K562 treated with DMSO at 1 percent for 24 hours (cell line): ENCODE measurements around the gene NT5C. TPM values are rescaled to one million over a fixed set of nuclear protein-coding genes. Genes with fewer than 3 reads are reported as not detected.

Experiments used
- total RNA-seq: library from RNA; unstranded; fragments of 300-600 nt; gene quantifications from 2 replicates; pipeline ENCODE4 v1.2.3, GENCODE V29; 2022; ENCODE audit warnings: low read depth; ENCODE audit not compliant: insufficient read depth

NT5C gene
- total RNA-seq: 61.6 and 76.3 TPM in 2 replicates

DNA sequence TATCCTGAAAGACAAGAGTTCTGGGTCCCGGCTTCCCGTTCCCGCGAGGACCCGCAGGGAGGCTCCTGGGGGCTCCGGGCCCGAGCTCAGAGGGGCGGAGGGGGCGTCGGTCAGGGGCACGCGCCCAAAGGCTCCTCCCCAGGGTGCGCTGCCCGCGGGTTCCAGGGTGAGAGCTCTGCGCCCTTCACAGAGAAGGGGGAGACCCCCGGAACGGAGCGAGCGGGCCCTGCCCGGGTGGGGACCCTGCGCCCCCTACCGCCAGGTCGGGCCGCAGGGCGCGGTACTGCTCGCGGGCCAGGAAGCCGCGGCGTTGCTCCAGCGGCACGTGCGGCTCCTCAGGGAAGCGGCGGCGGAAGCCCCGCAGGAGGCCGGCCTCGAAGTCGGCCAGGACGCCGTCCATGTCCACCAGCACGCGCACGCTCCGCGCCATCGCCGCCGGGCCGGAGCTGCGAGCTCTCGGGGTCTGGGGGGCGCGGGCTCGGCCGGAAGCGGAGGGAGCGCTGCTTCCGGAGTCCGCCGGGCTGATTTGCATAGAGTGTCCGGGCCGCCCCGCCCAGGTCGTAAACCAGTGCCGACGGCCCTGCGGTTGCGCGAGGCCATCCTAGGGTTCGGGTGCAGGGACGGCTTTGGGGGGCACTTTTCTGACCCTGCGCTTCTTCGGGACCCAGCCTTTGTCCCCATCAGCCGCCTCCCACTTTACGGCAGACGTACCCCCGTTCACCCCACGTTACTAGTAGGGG lies at the start of gene NT5C:
TSS of gene NT5C (minus strand) at position 465 of the 740 bp plus-strand sequence. CDS start at position 430, 35 bp downstream.

DNA sequence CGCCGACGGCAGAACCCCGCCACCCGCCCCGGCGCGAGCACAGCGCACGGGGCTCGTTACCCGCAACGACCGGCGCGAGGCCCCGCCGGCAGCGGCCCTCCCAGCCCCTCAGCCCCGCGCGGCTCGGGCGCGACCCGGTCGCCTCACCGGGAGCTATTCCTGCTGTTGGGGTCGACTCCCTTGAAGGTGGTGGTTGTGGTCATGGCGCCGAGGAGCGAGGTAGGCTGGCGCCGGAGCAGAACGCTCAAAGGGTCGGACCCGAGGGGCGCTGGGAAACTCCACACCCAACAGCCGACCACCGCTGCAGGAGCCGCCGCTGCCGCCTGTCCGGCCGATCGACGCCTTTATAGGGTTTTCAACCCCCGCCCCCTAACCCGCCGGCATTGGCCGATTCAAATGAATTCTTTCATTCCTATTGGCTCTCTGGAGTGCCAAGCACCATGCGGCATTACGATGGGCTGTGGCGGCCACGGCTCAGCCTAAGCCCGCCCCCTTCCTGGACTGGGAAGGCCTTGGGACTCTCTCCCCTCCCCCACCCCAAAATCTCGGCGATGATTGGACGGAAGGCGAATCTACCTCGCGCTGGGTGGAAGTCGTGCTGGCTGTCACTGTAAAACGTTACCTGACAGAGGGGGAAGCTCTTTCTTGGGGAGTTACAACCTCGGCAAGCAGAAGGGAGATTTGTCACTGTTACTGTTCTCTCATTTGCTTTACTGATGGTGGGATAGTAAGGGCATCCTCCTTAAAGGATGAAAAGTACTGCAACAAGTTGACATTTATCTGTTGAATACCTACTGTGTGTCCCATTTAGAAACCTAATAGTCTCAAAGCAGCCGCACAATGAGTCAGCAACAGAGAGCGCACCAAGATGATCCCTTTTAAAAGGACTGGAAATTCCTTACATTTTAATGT lies 22.9 kb upstream of the NT5C start, which contains the start of gene JPT1:
TSS of gene JPT1 (minus strand) at position 318 of the 912 bp plus-strand sequence. CDS start at position 203, 115 bp downstream.

DNA sequence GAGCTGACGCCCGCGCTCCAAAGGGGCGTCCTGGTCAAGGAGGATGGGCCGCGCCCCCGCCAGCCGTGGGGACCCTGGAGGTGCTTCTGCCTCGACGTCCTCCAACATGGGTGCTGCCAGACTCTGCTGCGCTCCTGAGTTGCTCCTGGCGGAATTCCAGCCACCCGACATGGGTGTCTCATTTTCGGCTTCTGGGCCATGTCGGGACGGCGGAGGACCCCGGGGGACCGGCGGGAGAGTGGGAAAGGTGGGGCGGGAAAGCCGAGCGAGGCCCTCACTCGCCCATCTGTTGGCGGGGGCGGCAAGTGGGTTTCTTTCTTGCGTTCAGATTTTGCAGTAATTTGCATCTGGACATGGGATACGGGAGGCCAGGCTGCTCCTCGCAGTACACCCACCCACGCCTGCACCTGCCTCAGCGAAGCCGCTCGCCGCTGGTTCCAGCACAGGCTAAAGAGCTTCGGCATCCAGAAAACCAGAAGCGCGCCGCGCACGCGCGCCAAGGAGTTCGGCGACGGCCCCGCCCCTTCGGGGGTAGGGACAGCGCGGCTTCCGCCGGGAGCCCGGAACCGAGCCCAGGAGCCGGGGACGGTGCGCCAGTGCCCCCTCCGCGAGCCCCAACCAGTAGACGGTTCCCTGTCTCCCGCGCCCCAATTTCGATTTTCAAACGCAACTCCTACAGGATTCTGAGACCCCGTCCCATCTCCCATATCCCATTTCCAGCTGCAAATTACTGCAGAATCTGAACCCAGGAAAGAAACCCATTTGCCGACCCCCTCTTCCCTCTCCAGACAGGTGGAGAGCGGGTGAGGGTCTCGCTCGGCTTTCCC lies 21.9 kb downstream of the NT5C start, which contains the start of gene ARMC7:
TSS of gene ARMC7 (plus strand) at position 563 of the 827 bp plus-strand sequence. CDS start 320 bp downstream, outside the sequence.

DNA sequence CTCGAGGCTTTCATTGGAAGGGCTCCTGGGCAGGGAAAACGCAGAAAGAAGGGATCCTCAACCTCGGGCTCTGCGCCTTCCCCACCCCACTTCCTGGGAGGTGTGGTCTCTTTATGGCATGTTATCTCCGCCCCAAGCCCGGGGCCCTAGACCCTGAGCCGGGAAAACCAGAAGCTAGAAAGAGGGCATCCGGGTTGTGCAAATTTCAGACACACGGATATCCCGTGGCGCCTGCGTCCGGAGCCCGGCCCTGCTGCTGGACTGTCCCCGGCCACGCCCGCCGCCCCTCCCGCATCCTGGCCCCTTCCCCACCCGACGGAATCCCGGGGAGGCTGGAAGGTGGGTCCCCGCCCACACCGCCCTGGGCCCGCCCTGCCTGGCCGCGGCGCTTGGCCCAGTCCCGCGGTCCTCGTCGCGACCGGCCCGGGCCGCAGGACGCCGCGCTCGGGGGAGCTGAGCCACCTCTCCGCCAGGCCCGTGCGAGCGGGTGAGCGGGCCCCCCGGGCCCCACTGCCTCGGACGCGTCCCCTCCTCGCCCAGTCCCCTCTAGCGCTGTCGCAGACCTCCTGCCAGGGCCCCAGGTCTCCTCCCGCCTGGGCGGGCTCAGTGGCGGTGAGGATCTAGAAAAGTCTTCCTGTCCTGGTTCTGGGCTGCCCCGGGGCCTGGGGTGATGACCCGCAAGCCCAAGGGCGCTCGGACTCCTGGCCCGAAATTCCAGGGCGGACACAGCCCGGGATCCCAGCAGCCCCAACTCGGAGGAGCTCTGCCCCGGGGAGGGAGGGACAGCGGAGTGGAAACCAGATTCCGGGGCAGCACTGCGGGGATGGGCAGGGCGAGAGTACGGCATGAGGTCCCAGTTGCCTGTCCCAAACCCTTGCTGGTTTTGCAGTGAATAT lies 43.7 kb downstream of the NT5C start, which contains the start of gene SLC16A5:
TSS of gene SLC16A5 (plus strand) at position 397 of the 896 bp plus-strand sequence. CDS start 5,683 bp downstream, outside the sequence.

Other genes starting within 250 kb of the NT5C start
- 0.13 and 0.63 TPM in 2 replicates for gene FADS6, start 238.1 kb downstream of the NT5C start, total RNA-seq
- 1.6 and 2.0 TPM in 2 replicates for gene USH1G, start 208.5 kb downstream of the NT5C start, total RNA-seq
- gene OTOP2, start 207.5 kb downstream of the NT5C start, total RNA-seq: 0.58 TPM in 1 of 2 replicates, not detected in the other
- not detected in 2 replicates for gene OTOP3, start 195.8 kb downstream of the NT5C start, total RNA-seq
- 3.9 and 4.7 TPM in 2 replicates for gene HID1, start 159.0 kb downstream of the NT5C start, total RNA-seq
- gene CDR2L, start 144.1 kb downstream of the NT5C start, total RNA-seq: 17.4 and 19.2 TPM in 2 replicates
- gene MRPL58, start 119.1 kb downstream of the NT5C start, total RNA-seq: 55.0 and 55.8 TPM in 2 replicates
- gene ATP5PD, start 84.8 kb downstream of the NT5C start, total RNA-seq: 387 and 416 TPM in 2 replicates
- 32.1 and 32.5 TPM in 2 replicates for gene KCTD2, start 84.5 kb downstream of the NT5C start, total RNA-seq
- 6.4 and 8.4 TPM in 2 replicates for gene SLC16A5, start 43.8 kb downstream of the NT5C start, total RNA-seq
- 36.2 and 36.6 TPM in 2 replicates for gene ARMC7, start 21.8 kb downstream of the NT5C start, total RNA-seq
- gene JPT1, start 22.8 kb upstream of the NT5C start, total RNA-seq: 151 and 160 TPM in 2 replicates
- 115 and 125 TPM in 2 replicates for gene SUMO2, start 51.2 kb upstream of the NT5C start, total RNA-seq
- gene NUP85, start 73.9 kb upstream of the NT5C start, total RNA-seq: 63.7 and 66.0 TPM in 2 replicates
- gene GGA3, start 129.9 kb upstream of the NT5C start, total RNA-seq: 57.3 and 61.5 TPM in 2 replicates
- 59.7 and 63.6 TPM in 2 replicates for gene MRPS7, start 130.1 kb upstream of the NT5C start, total RNA-seq
- gene MIF4GD, start 139.5 kb upstream of the NT5C start, total RNA-seq: 60.9 and 72.8 TPM in 2 replicates
- 28.8 and 29.6 TPM in 2 replicates for gene SLC25A19, start 157.7 kb upstream of the NT5C start, total RNA-seq